ENCODE measurements around the gene SURF6. TPM values are rescaled to one million over a fixed set of nuclear protein-coding genes. Genes with fewer than 3 reads are reported as not detected.
"Not testable (repeated sequence)": the region's sequence is repeated elsewhere in the genome, so short reads cannot be mapped to it uniquely, and the experiment has no call there.

SURF6 gene
- total RNA-seq, 1 donor from 2014 or later: 31.4 TPM

GRCh38 chr9:133290751-133291302, 45.2 kb downstream of the SURF6 start:
- no peak for DNase-seq (ENCODE audit: low read depth)

GRCh38 chr9:133286523-133286922, 49.5 kb downstream of the SURF6 start:
- peak; percentile 49 for DNase-seq (ENCODE audit: low read depth)

- no peak for DNase-seq (ENCODE audit: low read depth)
Observed at GRCh38 chr9:133285252-133285775, 50.7 kb downstream of the SURF6 start.

- DNase-seq (ENCODE audit: low read depth): no peak
Observed at GRCh38 chr9:133284362-133284761, 51.6 kb downstream of the SURF6 start.

DNA sequence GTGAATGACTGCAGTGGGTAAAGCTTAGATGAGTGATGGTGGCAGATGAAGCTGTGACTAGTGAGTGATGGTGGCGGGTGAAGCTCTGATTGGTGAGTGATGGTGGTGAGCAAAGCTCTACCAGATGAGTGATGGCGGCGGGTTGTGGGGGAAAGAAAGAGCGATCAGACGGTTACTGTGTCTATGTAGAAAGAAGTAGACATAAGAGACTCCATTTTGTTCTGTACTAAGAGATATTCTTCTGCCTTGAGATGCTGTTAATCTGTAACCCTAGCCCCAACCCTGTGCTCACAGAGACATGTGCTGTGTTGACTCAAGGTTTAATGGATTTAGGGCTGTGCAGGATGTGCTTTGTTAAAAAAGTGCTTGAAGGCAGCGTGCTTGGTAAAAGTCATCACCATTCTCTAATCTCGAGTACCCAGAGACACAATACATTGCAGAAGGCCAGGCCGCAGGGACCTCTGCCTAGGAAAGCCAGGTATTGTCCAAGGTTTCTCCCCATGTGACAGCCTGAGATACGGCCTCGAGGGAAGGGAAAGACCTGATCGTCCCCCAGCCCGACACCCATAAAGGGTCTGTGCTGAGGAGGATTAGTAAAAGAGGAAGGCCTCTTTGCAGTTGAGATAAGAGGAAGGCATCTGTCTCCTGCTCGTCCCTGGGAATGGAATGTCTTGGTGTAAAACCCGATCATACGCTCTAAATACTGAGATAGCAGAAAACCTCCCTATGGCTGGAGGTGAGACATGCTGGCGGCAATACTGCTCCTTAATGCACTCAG, 52.5 kb downstream of the SURF6 start:
- DNase-seq (ENCODE audit: low read depth): not testable (repeated sequence)

GRCh38 chr9:133282464-133283238, 53.3 kb downstream of the SURF6 start:
- DNase-seq (ENCODE audit: low read depth): no peak

GRCh38 chr9:133280392-133280791, 55.6 kb downstream of the SURF6 start:
- no peak for DNase-seq (ENCODE audit: low read depth)

Other genes starting within 250 kb of the SURF6 start
- 16.0 and 35.4 TPM in 2 replicates for gene RALGDS, start 214.9 kb downstream of the SURF6 start, total RNA-seq
- gene GBGT1, start 172.3 kb downstream of the SURF6 start, total RNA-seq: 3.1 and 5.1 TPM in 2 replicates
- not detected in 2 replicates for gene OBP2B, start 126.9 kb downstream of the SURF6 start, total RNA-seq
- 0.17 and 4.5 TPM in 2 replicates for gene ABO, start 61.0 kb downstream of the SURF6 start, total RNA-seq
- gene MED22, start 11.9 kb upstream of the SURF6 start, total RNA-seq: 17.7 and 31.6 TPM in 2 replicates
- 1,360 and 2,372 TPM in 2 replicates for gene RPL7A, start 12.0 kb upstream of the SURF6 start, total RNA-seq
- 18.4 and 18.6 TPM in 2 replicates for gene SURF1, start 20.3 kb upstream of the SURF6 start, total RNA-seq
- 9.9 and 32.3 TPM in 2 replicates for gene SURF2, start 20.4 kb upstream of the SURF6 start, total RNA-seq
- gene SURF4, start 39.9 kb upstream of the SURF6 start, total RNA-seq: 284 and 363 TPM in 2 replicates
- gene STKLD1, start 40.2 kb upstream of the SURF6 start, total RNA-seq: 0.35 and 0.40 TPM in 2 replicates
- 10.8 and 25.3 TPM in 2 replicates for gene REXO4, start 81.8 kb upstream of the SURF6 start, total RNA-seq
- gene ADAMTS13, start 86.2 kb upstream of the SURF6 start, total RNA-seq: 0.52 and 6.0 TPM in 2 replicates
- 9.2 and 22.0 TPM in 2 replicates for gene CACFD1, start 123.8 kb upstream of the SURF6 start, total RNA-seq
- gene SLC2A6, start 142.9 kb upstream of the SURF6 start, total RNA-seq: 21.7 and 60.1 TPM in 2 replicates
- gene MYMK, start 188.8 kb upstream of the SURF6 start, total RNA-seq: not detected in 2 replicates
- gene ADAMTSL2, start 198.5 kb upstream of the SURF6 start, total RNA-seq: 0.05 TPM in 1 of 2 replicates, not detected in the other